Germinal center (tissue), 1 donor: ENCODE results near the gene CCSER2.
"Not testable (repeated sequence)": the region's sequence is repeated elsewhere in the genome, so short reads cannot be mapped to it uniquely, and the experiment has no call there.

Source experiments
- DNase-seq: peaks from one replicate; pipeline ENCODE4 v3.0.0; 2012; ENCODE audit warnings: mixed read lengths, low spot score

The CCSER2 gene

DNA sequence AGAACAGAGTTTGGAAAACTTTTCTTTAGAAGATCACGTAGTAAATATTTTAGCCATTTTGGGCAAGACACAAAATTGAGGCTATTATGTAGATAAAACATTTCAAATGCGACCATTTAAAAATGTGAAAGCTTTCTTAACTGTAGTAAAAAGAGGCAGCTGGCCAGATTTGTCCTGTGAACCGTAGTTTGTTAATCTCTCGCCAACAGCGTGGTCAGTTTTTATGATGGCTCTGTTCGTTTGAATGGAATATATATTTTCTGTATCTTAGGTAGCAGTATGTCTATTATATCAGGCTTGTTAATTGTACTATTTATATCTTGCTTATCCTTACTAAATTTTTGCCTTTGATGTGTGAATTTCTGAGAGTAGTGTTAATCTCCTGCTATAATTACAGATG lies 124.9 kb downstream of the CCSER2 start:
- DNase-seq = no peak

DNA sequence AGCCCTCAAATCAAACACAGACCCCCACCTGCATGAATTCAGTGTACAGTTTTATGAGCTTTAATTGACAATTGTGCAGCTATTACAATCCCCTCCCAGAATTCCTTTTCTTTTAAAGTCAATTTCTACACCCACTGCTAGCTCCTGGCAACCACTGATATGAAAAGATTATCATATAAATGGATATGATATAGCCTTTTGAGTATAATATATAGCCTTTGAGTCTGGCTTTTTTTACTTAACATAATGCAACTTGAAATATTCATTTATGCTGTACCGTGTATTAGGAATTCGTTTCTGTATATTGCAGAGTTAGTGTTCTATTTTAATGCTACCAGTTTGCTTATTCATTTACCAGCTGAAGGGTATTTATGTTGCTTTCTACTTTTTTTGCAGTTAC lies 127.7 kb downstream of the CCSER2 start:
- no peak for DNase-seq

DNA sequence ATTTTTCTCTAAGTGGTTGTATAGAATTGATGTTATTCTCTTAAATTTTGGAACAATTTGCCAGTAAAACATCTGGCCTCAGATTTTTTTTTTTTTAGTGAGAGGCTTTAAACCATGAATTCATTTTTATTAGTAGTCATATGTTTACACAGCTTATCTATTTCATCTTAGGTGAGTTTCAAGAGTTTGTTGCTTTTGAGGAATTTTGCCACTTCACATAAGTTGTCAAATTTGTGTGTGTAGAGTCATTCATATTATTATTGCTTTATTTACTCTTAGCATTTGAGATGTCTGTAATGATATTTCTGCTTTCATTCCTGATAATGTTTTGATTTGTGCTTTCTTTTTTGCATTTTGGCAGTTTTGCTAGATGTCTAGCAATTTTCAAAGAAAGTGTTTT lies 132.1 kb downstream of the CCSER2 start:
- DNase-seq = no peak

DNA sequence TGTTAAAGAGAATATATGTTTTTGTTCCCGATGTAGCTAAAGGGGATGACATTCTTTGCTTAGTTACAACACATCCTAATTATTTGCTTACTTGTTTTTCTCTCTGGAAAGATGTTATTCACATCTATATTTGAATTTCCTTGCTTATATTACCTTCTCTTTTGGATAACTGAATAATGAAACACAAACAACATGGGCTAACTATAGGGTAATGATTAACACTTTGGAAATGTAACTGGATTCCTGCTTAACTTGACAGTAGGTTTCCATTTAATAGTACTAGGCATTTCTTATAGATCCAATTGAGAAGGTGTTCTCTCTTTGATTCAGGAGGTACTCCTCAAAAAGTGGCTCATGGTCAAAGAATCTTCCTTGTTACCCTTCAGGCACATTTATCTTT lies 141.1 kb downstream of the CCSER2 start:
- DNase-seq = no peak

DNA sequence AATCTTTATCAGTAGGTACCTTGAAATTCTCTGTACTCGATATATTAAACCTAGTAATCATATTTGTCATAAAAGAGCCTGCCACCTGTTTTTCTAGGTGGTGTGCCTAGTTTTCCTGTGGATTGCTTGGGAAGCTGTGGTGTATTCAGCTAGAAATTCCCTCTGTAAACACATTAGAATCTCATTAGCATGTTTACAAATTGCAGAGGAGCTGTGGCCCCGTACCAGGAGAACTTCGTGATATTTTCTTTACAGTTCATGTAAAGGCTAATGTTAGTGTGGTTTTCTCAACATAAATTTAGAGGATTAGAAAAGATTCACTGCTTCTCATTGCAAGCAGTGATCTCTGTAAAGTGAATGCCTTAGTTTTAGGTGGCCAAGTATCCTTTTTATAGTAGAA lies 144.7 kb downstream of the CCSER2 start:
- DNase-seq = no peak

DNA sequence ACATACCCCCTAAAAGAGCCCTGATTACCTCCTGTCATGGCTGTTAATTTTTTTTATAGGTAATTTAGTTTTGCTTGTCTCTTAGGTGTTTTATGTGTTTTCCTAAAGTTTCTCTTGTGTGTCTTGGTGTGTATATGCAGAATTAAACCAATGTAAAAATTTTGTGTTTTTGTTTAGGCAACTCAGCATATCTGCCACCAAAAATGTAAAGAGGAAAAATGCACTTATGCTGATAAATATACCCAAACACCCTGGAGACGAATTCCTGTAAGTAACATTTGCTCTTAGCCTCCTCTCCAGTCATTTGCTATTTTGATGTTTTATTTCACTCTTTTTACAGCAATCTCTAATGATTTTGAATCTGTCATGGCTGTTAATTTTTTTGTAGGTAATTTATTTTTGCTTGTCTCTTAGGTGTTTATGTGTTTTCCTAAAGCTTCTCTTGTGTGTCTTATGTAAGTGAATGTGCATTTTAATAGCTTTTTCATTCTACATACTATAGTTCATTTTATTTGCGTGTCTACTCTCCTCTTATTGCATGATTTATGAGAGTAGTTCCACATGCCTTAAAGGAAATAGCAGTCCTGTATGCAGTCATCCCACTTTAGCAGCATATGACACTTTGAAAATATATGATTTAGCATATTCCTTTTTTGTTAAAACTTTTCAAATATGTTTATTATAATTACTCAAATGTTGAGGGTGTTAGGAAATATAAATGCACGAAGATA lies 149.2 kb downstream of the CCSER2 start:
- no peak for DNase-seq

DNA sequence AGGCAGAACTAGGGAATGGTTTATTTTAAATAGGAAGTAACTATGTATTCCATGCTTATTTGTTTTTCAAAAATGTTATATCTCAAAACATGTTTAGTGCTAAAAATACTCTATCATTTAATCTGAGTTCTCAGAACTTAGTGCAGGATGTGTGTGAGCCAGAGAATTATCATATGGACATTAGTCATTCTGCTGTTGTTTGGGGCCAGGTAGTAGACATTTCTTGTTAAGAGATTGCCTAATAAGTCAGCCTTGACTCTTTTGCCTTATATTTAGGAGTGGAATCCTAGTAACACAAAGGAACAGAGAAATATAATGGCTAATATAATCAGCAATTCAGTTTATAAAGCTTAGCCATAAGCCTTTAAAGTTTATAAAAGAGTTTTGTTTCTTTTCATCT lies 149.8 kb downstream of the CCSER2 start:
- no peak for DNase-seq

DNA sequence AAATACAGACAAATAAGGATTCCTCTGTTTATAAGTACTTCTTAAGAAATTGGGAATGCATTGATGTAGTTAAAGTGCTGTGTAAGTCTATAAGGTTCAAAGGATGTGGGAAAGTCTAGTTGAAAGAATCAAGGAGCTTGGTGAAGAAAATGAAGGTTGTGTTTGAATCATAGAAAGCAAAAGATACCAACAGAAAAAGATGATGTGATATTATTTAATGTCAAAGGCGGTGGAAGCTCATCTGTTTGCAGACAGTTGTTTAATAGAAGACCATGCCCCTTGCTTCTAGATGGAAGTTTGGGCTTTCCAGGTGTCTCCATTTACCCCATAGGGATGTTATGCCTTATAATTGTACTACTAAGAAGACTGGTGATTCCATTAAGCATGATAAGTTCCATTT lies 150.3 kb downstream of the CCSER2 start:
- no peak for DNase-seq

DNA sequence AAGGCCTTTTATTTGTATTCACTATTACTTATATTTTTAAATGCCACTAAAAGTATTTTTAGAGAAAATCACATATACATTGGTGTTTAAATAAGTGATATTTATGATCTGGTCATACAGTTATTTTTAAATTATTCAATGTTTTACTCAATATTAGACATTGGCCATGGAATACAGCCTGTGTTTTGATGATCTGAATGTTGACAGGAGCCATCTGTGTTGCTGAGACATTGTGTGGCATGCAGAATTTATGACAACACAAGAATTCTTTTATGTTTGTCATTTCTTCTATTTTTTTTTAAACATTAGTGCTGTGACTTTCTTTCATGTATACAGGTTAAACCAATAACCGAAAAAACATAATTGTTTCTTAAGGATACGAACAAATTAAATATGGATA lies 156.2 kb downstream of the CCSER2 start:
- no peak for DNase-seq

DNA sequence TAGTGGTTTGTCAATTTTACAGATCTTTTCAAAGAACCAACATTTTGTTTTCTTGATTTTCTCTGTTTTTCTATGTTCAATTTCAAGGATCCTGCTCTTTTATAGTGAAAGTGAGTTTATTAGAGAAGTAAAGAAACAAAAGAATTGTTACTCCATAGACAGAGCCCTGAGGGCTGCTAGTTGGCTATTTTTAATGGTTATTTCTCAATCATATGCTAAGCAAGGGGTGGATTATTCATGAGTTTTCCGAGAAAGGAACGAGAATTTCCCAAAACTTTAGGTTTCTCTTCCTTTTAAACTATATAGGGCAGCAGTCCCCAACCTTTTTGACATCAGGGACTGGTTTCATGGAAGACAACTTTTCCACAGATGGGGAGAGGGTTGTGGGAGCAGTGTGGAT lies 165.0 kb downstream of the CCSER2 start:
- no peak for DNase-seq

DNA sequence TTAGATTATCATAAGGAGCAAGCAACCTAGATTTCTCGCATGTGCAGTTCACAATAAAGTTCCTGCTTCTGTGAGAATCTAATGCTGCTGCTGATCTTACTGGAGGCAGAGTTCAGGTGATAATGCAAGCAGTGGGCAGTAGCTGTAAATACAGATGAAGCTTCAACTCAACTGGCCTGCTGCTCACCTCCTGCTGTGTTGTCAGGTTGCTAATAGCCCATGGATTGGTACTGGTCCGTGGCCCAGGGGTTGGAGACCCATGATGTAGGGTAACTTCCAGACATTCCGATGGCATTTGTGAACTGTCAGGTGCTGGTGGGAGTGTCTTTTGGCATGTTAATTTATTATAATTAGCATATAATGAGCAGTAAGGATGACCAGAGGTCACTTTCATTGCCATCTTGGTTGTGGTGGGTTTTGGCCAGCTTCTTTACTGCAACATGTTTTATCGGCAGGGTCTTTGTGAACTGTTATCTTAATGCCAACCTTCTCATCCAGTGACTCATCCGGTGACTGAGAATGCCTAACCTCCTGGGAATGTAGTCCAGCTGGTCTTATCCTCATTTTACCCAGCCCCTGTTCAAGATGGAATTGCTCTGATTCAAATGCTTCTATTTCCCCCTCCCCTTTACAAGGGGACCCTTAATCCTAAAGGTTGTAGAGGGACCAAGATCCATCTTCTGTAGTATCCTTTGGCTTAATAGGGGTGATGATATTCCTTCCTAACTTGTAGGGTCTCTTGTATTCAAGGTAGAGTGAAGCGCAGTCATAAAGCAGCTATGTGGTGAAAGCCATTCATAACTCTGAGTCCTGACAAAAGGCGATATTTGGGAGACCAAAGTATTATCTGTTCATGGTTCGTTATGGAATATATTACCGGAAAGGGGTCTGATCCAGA lies 165.8 kb downstream of the CCSER2 start:
- DNase-seq = no peak

DNA sequence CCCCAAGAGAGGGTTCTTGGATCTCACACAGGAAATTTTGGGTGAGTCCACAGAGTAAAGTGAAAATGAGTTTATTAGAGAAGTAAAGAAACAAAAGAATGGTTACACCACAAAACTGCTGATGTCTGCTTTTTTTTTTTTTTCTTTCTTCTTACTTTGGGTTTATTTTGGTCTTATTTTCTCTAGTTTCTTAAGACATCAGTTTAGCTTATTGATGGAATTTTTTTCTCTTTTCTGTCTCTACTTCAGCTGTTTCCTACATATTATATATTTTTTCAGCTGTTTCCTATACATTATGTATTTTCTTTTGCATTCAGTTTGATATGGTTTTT lies 166.4 kb downstream of the CCSER2 start:
- no peak for DNase-seq

DNA sequence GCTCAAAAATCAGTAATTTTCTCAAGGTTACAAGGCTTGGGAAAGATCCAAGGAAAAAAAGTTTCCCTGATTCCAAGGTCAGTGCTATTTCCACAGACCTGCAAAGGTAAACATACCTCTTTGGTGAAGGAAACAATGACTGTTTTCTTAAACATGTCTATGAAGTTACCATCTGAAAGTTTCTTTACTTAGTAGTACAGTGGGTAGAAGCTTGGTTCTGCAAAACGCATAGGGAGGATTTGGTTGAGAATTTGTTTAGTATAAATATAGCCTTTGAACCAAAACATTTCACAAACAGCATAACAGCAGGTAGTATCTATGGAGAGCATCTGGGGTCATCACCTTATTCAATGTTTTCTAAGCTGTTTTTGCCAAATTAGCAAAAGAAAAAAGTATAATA lies 169.6 kb downstream of the CCSER2 start:
- no peak for DNase-seq

DNA sequence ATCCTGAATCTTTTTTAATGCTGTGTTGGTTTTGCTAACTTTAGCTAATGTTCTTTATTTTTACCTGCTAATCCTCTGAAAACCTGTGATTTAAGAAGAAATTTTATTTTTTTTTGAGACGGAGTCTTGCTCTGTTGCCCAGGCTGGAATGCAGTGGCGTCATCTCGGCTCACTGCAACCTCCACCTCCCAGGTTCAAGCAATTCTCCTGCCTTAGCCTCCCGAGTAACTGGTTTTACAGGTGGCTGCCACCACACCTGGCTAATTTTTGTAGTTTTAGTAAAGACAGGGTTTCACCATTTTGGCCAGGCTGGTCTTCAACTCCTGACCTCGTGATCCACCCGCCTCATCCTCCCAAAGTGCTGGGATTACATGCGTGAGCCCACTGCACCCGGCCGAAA lies 170.7 kb downstream of the CCSER2 start:
- not testable (repeated sequence) for DNase-seq

DNA sequence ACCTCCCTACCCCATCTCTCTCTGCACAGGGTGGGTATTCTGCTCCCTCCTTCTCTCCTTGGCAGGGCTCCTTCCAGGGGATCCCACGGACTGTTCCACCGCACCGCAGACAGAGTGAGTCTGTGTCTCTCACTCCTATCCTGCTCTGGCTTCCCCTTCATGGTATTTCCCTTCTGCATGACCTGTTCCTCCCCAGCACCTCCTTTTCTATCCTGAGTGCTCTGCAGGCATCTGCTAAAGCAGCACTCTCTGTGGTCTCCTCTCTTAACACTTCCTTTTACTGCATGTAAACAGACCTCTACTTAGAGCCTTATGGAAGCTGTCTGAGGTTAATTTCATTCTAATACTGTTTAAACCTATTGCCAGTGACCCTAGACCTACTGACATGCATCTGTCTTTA lies 171.5 kb downstream of the CCSER2 start:
- DNase-seq = no peak

DNA sequence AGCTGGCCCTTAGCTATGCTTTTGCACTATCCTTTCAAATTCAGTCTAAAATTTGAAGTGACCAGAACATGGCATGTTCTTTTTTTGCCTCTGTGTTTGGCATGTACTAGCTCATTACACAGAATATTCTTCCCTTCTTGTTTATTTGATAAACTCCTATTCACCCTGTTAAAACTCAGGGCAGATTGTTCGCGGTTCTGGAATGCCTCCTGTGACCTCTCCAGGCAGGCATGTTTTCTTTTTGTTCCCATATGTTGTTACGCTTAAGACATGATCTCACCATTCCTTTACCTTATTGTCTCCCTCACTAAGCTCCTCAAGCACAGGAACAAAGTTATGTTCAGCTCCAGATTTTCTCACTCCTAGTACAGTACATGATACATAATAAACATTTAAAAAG lies 181.7 kb downstream of the CCSER2 start:
- no peak for DNase-seq

DNA sequence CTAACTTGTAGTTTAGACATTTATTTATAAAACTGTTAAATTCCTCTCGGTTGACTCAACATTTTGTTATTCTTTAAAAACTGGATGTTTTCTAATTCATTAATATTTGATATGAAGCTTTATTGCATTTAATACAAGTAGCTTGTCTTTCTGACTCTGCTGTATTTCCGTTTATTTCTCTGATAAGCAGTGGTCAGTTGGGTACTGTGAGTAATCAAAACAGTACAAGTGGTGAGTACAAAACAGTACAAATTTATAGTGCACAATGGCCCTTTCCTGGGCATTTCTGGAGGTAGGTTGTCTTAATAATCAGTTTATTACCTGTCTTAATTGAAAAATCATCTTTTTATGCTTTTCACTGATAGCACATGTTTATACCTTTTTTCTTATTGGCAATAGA lies 182.7 kb downstream of the CCSER2 start:
- DNase-seq = no peak

DNA sequence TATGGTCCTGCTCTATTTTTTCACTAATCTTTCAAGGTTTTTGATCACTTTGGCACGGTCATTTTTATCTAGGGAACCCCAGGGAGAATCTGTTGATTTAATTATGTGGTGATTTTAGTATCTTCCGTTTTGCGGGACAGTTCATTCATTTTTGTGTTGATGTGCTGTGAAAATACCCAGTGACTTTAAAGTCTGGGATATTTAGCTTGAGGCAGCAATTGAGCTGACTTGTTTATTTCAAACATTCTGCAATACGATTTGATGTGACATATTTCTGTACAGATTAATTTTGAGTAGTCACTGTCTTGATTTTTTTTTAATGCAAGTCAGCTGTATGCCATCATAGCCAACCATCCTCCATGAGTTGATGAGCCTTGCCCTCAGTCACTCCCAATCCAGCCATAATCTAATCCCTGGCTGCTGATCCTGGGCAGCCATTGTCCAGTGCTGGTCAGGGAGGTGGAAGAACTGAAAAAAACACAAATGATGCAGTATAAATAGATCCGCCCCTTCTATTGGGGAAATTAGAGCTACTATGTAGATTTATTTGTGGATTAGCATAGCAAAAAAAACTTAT lies 183.4 kb downstream of the CCSER2 start:
- DNase-seq = no peak

DNA sequence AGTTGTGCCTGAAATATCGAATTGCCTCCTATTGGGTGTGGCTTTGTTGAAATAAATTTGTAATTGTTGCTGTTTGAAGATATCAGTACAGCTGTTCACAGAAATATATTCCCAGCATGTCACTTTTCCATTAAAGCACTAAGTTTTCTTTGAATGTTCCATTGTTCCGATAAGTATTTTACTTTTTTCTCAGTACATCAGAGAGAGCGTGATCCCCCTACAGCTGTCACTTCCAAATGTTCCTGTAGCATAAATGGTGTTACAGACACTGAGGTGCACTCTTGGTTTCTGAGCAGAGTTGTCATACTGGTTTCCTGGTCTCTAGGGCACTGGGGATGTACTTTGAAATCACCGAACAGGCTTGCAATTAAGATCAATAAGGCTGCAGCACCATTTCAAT lies 189.2 kb downstream of the CCSER2 start:
- DNase-seq = no peak

DNA sequence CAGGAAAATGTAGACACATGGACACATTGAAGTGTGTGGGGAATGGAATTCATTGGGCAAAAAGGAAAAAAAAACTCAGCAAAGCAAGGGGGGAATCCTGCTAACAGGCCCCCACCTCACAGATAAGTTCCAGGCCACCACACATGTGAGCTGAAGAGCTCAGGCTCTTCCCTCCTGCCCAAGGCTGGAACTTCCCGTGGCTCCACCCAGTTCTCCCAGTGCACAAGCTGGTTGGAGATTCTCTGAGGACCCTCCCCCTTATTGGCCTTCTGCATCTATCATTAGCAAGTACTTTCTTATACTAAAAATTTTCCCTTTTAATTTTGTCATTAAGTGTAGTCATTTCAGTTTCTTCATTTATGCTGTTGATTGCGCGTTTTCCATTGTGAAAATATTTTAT lies 190.8 kb downstream of the CCSER2 start:
- DNase-seq = no peak

DNA sequence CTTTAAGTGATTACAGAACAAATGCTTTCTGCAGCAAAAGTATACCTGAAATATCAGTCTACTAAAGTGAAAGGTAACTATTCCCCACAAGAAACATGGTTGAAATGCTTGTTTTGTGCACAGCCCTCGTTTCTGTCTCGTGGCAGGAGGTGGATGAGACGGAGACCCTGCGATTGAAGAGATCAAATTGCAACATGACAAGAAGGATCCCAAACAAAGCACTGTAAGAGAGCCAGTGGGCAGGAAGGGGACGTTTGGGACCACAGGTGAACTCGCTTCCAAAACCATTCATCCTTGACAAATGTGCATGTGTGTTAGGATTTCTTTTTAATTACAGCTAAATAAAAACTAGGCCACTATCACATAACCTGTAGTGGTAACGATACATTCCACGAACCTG lies 192.6 kb downstream of the CCSER2 start:
- DNase-seq = no peak

DNA sequence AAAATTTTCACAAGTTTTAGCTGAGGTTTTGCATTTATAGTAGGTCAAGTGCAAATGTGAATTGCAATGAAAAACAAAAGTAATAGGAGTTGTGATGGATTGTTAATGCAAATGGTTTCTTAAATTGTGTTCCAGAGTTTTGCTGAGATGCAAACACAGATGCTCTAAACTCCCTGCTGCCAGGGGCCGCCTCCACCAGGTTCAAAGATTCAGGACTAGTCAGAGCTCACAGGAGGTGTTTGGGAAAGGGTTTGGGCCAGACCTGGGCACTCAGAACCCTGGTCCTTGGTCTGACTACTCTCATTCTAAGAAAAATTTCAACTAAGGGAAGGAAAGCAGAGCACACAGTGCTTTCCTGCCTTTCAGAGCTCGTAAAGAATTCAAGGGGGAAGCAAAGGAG lies 193.1 kb downstream of the CCSER2 start:
- no peak for DNase-seq
